Esophagus (tissue), 2 donors: Measurements from ENCODE around the gene CCDC85B. TPM values are rescaled to one million over a fixed set of nuclear protein-coding genes. Genes with fewer than 3 reads are reported as not detected.
"Not testable (repeated sequence)": the region's sequence is repeated elsewhere in the genome, so short reads cannot be mapped to it uniquely, and the experiment has no call there.

Experiments used
- H3K27ac ChIP-seq, 2 donors: one replicate each; pipeline ENCODE4 v1.5.1; 2013; ENCODE audit warnings: low read depth in 2 of 2, mild to moderate bottlenecking in 2 of 2, inconsistent platforms in 1 of 2, low read length in 1 of 2, moderate library complexity in 1 of 2
- H3K27me3 ChIP-seq, 2 donors: one replicate each; pipeline ENCODE4 v1.6.1; 2013; ENCODE audit warnings: low read length in 2 of 2, control low read depth in 1 of 2, mild to moderate bottlenecking in 1 of 2; ENCODE audit not compliant: insufficient read depth in 2 of 2, control insufficient read depth in 1 of 2
- H3K36me3 ChIP-seq, 2 donors: one replicate each; pipeline ENCODE4 v1.6.1; 2013; ENCODE audit warnings: low read length in 1 of 2; ENCODE audit not compliant: control insufficient read depth in 2 of 2, insufficient read depth in 2 of 2
- H3K4me1 ChIP-seq, 2 donors: one replicate each; pipeline ENCODE4 v1.6.1; 2013; ENCODE audit warnings: low read length in 1 of 2; ENCODE audit not compliant: control insufficient read depth in 2 of 2, insufficient read depth in 2 of 2
- H3K4me3 ChIP-seq, 2 donors: one replicate each; pipeline ENCODE4 v1.5.1; 2013; ENCODE audit warnings: low read length in 2 of 2, mild to moderate bottlenecking in 2 of 2, low read depth in 1 of 2, moderate library complexity in 1 of 2
- H3K9me3 ChIP-seq, 2 donors: one replicate each; pipeline ENCODE4 v1.6.1; 2013; ENCODE audit warnings: mild to moderate bottlenecking in 2 of 2, low read depth in 1 of 2, low read length in 1 of 2, moderate library complexity in 1 of 2; ENCODE audit not compliant: control insufficient read depth in 2 of 2, insufficient read depth in 1 of 2
- WGBS, 2 donors: extraction: QIAGEN DNeasy Blood & Tissue Kit; methylation state at CpG; one replicate each; pipeline ENCODE4 v1.1.7; 2013; 5-methylcytosine and 5-hydroxymethylcytosine counted together
- polyA plus RNA-seq, 2 donors: library from polyadenylated mRNA; stranded (reverse); fragments of 200-250 nt; gene quantifications; one replicate each; pipeline ENCODE4 v1.2.3, GENCODE V29; 2013
- donor health status: healthy with polysubstance abuse.
- donor health status: Bipolar disorder and iron deficiency.

CCDC85B gene
- polyA plus RNA-seq, 2 donors = 13.5 to 22.7 TPM

GRCh38 chr11:65885808-65886536, 4.5 kb upstream of the CCDC85B start:
- H3K4me3 ChIP-seq = no peak overlapping the region
- peaks cover 0 to 6% of the 10 kb centered on the region in 2 donors for H3K4me1 ChIP-seq
- no peaks in the 10 kb centered on the region for H3K27me3 ChIP-seq
- 90% methylated on average over 12 of the region's 12 CpGs for WGBS, 2 donors
- no peaks in the 10 kb centered on the region for H3K9me3 ChIP-seq
- no peak overlapping the region for H3K27ac ChIP-seq
- peaks cover 2 to 34% of the 10 kb centered on the region in 2 donors for H3K36me3 ChIP-seq

GRCh38 chr11:65886826-65887722, 3.4 kb upstream of the CCDC85B start:
- Histone ChIP-seq H3K9me3 (no peaks in the 10 kb centered on the region), H3K4me1 (peaks cover 5 to 13% of the 10 kb centered on the region in 2 donors), H3K4me3 (peak overlapping the region in 1 of 2 donors; percentile 5), H3K27me3 (no peaks in the 10 kb centered on the region), H3K36me3 (peaks cover 2 to 33% of the 10 kb centered on the region in 2 donors), H3K27ac (peak overlapping the region; percentile 97 to 98)
- 80 to 82% methylated on average over 14 of the region's 14 CpGs for WGBS, 2 donors

- 4% methylated on average over 22 to 23 of the region's 23 CpGs for WGBS, 2 donors
- H3K27ac ChIP-seq = peak overlapping the region; percentile 97 to 98
- no peaks in the 10 kb centered on the region for H3K9me3 ChIP-seq
- H3K36me3 ChIP-seq = peaks cover 2 to 26% of the 10 kb centered on the region in 2 donors
- peak overlapping the region; percentile 54 to 68 for H3K4me3 ChIP-seq
- H3K4me1 ChIP-seq = peaks cover 5 to 13% of the 10 kb centered on the region in 2 donors
- no peaks in the 10 kb centered on the region for H3K27me3 ChIP-seq
Measured at GRCh38 chr11:65887723-65888162, 2.7 kb upstream of the CCDC85B start.

- Histone ChIP-seq H3K36me3 (peaks cover 0 to 21% of the 10 kb centered on the region in 2 donors), H3K27me3 (no peaks in the 10 kb centered on the region), H3K4me1 (peaks cover 5 to 13% of the 10 kb centered on the region in 2 donors), H3K27ac (peak within 1 kb of the TSS; percentile 97 to 98), H3K9me3 (no peaks in the 10 kb centered on the region), H3K4me3 (peak within 1 kb of the TSS; percentile 54 to 68)
- WGBS, 2 donors = 0 to 1% methylated on average over 54 to 57 of the region's 57 CpGs
Measured at GRCh38 chr11:65888163-65888814, 2.2 kb upstream of the CCDC85B start, which contains the start of gene FIBP. FIBP (minus strand) TSS chr11:65888471; CDS start chr11:65888418, 53 bp downstream.

GRCh38 chr11:65891219-65892136, 1.0 kb downstream of the CCDC85B start:
- H3K27me3 ChIP-seq = no peaks in the 10 kb centered on the region
- H3K4me3 ChIP-seq = peak overlapping the region; percentile 53 to 77
- H3K27ac ChIP-seq = peak overlapping the region; percentile 98
- no peaks in the 10 kb centered on the region for H3K36me3 ChIP-seq
- H3K9me3 ChIP-seq = no peaks in the 10 kb centered on the region
- H3K4me1 ChIP-seq = peaks cover 7 to 13% of the 10 kb centered on the region in 2 donors
- 7 to 9% methylated on average over 45 to 57 of the region's 57 CpGs for WGBS, 2 donors

GRCh38 chr11:65892137-65892540, 1.7 kb downstream of the CCDC85B start:
- peak overlapping the region in 1 of 2 donors; percentile 53 for H3K4me3 ChIP-seq

GRCh38 chr11:65892661-65893317, 2.3 kb downstream of the CCDC85B start:
- H3K27ac ChIP-seq = peak overlapping the region in 1 of 2 donors; percentile 98
- no peak overlapping the region for H3K4me3 ChIP-seq
- no peaks in the 10 kb centered on the region for H3K36me3 ChIP-seq
- H3K4me1 ChIP-seq = peaks cover 7 to 11% of the 10 kb centered on the region in 2 donors
- WGBS, 2 donors = 72 to 77% methylated on average over 10 of the region's 10 CpGs
- no peaks in the 10 kb centered on the region for H3K9me3 ChIP-seq
- no peaks in the 10 kb centered on the region for H3K27me3 ChIP-seq

More at GRCh38 chr11:65892137-65892540, 1.7 kb downstream of the CCDC85B start:
- not testable (repeated sequence) for H3K9me3 ChIP-seq, H3K27me3 ChIP-seq, H3K36me3 ChIP-seq
- WGBS, 2 donors = 59 to 61% methylated on average over 5 of the region's 5 CpGs
- H3K27ac ChIP-seq = peak overlapping the region; percentile 98
- peaks cover 7 to 13% of the 10 kb centered on the region in 2 donors for H3K4me1 ChIP-seq

- no peaks in the 10 kb centered on the region for H3K36me3 ChIP-seq
- H3K4me3 ChIP-seq = peak overlapping the region in 1 of 2 donors; percentile 2
- 72 to 76% methylated on average over 16 of the region's 16 CpGs for WGBS, 2 donors
- no peaks in the 10 kb centered on the region for H3K9me3 ChIP-seq
- peaks cover 7 to 10% of the 10 kb centered on the region in 2 donors for H3K4me1 ChIP-seq
- H3K27me3 ChIP-seq = no peaks in the 10 kb centered on the region
- H3K27ac ChIP-seq = peak overlapping the region; percentile 74 to 83
Measured at GRCh38 chr11:65894034-65894591, 3.6 kb downstream of the CCDC85B start.
